Mesothelial cell of epicardium (in vitro differentiated cells): ENCODE results near the gene NEIL1. TPM values are rescaled to one million over a fixed set of nuclear protein-coding genes. Genes with fewer than 3 reads are reported as not detected.
"Not testable (repeated sequence)": the region's sequence is repeated elsewhere in the genome, so short reads cannot be mapped to it uniquely, and the experiment has no call there.

Experiments
- DNase-seq, 2 experiments: peaks; one replicate each; pipeline ENCODE4 v3.0.0; 2021; ENCODE audit warnings: low spot score in 2 of 2; ENCODE audit not compliant: unreplicated experiment in 2 of 2
- H3K27ac Mint-ChIP-seq: 2 replicates; pipeline ENCODE4 v1.8.0; 2021; ENCODE audit warnings: mixed read lengths
- H3K27me3 Mint-ChIP-seq: 2 replicates; pipeline ENCODE4 v1.8.0; 2021; ENCODE audit warnings: low read depth, mixed read lengths
- H3K36me3 Mint-ChIP-seq: 2 replicates; pipeline ENCODE4 v1.8.0; 2021; ENCODE audit warnings: mixed read lengths
- H3K4me1 Mint-ChIP-seq: 2 replicates; pipeline ENCODE4 v1.8.0; 2021; ENCODE audit warnings: mixed read lengths
- H3K4me3 Mint-ChIP-seq: 2 replicates; pipeline ENCODE4 v1.8.0; 2021; ENCODE audit warnings: mild to moderate bottlenecking, moderate library complexity, mixed read lengths
- H3K9me3 Mint-ChIP-seq: 2 replicates; pipeline ENCODE4 v1.8.0; 2021; ENCODE audit warnings: mixed read lengths
- microRNA-seq: library from miRNA; unstranded; fragments of <30 nt; microRNA quantifications from one replicate; pipeline ENCODE4 v1.2.0, GENCODE V29; 2021; ENCODE audit warnings: inconsistent platforms, mixed read lengths
- total RNA-seq: library from RNA; stranded (reverse); gene quantifications from 3 replicates; pipeline ENCODE4 v1.2.1, GENCODE V29; 2021
- TF ChIP-seq, protein P1 (sequence below): fragments of 200-600 bp; sonication (generic); IDR thresholded peaks from one replicate; pipeline ENCODE4 v1.5.0; 2021; ENCODE audit warnings: antibody characterized with exemption; ENCODE audit not compliant: unreplicated experiment

NEIL1 gene
- total RNA-seq, 1 donor from 2014 or later = 67.9 TPM

DNA sequence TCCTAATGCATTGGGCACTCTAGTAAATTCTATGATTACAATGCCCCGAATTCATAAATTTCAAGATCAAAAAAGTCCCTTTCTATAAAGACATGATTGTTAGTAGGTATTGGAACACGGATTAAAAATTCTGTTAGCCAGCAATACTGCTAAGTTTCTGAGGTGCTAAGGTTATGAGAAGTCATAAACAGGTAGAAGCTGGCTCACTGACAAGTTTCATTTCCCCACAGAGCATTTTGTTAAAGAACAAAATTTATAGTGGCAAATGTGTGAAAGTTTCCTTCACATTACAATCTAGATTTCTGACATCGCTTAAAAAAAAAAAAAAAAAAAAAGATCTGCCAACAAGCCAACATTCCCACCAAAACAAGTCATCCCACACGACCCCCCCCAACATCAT is 33.9 kb downstream of the NEIL1 start:
- Mint-ChIP-seq H3K4me1 (no peaks in the 10 kb centered on the region), H3K4me3 (no peak overlapping the region), H3K9me3 (no peaks in the 10 kb centered on the region), H3K36me3 (peaks cover 33% of the 10 kb centered on the region), H3K27ac (no peak overlapping the region), H3K27me3 (no peaks in the 10 kb centered on the region)
- TF ChIP-seq, protein P1, sequence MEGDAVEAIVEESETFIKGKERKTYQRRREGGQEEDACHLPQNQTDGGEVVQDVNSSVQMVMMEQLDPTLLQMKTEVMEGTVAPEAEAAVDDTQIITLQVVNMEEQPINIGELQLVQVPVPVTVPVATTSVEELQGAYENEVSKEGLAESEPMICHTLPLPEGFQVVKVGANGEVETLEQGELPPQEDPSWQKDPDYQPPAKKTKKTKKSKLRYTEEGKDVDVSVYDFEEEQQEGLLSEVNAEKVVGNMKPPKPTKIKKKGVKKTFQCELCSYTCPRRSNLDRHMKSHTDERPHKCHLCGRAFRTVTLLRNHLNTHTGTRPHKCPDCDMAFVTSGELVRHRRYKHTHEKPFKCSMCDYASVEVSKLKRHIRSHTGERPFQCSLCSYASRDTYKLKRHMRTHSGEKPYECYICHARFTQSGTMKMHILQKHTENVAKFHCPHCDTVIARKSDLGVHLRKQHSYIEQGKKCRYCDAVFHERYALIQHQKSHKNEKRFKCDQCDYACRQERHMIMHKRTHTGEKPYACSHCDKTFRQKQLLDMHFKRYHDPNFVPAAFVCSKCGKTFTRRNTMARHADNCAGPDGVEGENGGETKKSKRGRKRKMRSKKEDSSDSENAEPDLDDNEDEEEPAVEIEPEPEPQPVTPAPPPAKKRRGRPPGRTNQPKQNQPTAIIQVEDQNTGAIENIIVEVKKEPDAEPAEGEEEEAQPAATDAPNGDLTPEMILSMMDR = no peak
- no peak for DNase-seq

DNA sequence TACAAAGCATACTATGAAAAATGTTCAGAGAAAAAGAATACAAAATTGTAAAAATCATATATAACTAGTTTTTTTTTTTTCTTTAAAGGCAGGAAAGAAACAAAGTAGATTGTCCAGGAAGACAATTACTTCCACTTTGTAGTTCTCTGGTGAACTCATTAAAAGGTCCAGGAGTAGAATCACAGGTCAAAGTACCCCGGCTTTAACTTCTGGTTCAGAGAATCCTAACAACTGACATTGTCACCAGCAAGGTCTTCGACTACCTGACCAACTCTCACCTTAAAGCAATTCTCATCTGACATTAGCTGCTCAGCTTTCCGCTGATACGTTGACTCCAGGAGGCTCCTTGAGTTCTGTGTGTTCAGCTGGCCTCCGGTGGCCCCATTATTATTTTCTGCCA is 37.1 kb downstream of the NEIL1 start:
- not testable (repeated sequence) for H3K27me3 Mint-ChIP-seq, H3K27ac Mint-ChIP-seq
- H3K36me3 Mint-ChIP-seq = peaks cover 28% of the 10 kb centered on the region

DNA sequence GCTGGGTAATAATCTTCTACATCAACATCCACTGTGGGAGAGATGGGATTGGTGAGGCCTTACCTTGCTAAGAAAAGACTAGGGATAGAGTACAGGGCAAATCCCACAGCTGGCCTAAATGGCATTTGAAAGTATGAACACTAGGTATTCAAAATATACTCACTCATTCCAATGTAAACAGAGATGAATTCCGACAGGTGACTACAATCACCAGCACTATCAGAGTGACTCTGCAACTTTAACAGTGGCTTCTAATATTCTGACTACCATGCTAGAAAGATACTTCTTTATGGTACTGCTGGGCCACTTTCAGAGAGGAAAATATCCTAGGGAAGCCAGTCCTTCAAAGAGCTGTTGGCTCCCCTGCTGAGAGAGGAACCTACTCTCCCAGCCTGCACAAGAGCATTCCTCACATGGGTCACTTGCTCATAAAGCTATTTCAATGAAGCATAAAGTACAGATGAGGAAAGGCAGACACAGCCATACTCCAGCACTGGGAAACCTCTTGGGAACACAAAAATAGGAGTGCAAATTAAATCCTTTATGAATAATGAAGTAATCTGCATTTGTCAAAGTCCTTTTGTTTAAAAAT is 43.0 kb downstream of the NEIL1 start:
- Mint-ChIP-seq H3K4me3 (no peak overlapping the region), H3K9me3 (no peaks in the 10 kb centered on the region), H3K27ac (no peak overlapping the region), H3K36me3 (peaks cover 34% of the 10 kb centered on the region), H3K4me1 (no peaks in the 10 kb centered on the region), H3K27me3 (no peaks in the 10 kb centered on the region)
- TF ChIP-seq, protein P1 = no peak
- no peak for DNase-seq

More for the DNA sequence above, 37.1 kb downstream of the NEIL1 start:
- H3K4me3 Mint-ChIP-seq, DNase-seq, H3K9me3 Mint-ChIP-seq, H3K4me1 Mint-ChIP-seq: not testable (repeated sequence)

DNA sequence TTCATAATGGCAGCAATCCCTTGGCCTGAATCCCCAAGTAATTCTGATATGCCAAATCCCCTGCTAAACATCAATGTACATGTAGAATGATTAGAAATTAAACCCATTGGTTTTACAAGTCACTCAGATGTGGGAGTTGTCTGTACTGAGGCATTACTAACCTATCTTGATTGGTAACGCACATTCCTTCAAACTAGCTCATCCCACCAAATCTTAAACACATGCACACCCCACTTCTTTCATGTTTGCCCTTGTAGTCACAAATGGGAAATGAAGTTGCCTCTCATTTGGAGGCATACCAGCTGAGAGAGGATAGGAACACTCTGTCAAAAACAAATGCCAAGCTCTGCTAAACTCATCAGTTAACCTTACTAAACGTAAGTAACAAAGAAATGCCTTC is 50.7 kb downstream of the NEIL1 start:
- no peaks in the 10 kb centered on the region for H3K9me3 Mint-ChIP-seq
- no peak overlapping the region for H3K4me3 Mint-ChIP-seq
- peaks cover 35% of the 10 kb centered on the region for H3K36me3 Mint-ChIP-seq
- no peak for DNase-seq
- H3K4me1 Mint-ChIP-seq = no peaks in the 10 kb centered on the region
- no peaks in the 10 kb centered on the region for H3K27me3 Mint-ChIP-seq
- TF ChIP-seq, protein P1 = no peak
- no peak overlapping the region for H3K27ac Mint-ChIP-seq

DNA sequence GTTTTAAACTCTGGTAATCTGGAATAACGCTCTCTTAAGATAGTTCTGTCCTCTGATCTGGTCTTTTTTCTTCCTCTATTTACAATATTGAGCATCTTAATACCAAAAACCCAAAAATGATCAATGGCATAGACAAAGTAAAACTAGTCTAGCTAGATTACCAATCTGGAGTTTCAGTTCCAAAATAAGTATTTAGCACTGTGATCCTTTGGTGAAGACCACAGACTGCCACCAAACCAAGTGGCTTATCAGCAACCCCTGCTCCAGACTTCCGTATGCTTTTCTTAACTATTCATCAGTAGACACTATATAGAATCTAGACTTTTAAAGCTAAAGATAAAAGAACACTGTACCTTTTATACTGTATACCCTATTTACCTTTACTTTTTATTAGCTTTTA is 57.1 kb downstream of the NEIL1 start:
- H3K27me3 Mint-ChIP-seq = no peaks in the 10 kb centered on the region

More for the DNA sequence above, 57.1 kb downstream of the NEIL1 start:
- Mint-ChIP-seq H3K36me3 (peaks cover 48% of the 10 kb centered on the region), H3K27ac (no peak overlapping the region), H3K9me3 (no peaks in the 10 kb centered on the region), H3K4me3 (no peak overlapping the region), H3K4me1 (no peaks in the 10 kb centered on the region)
- no peak for DNase-seq
- TF ChIP-seq, protein P1 = no peak

Small RNA genes within 50 kb of the gene (microRNA-seq; reads per million reads assigned to microRNA genes)
- not detected for gene MIR631

Other genes starting within 250 kb of the NEIL1 start
- 62.0 to 66.6 TPM (median 62.2 TPM) in 3 replicates for gene C15orf39, start 145.2 kb upstream of the NEIL1 start, total RNA-seq
- gene GOLGA6C, start 88.7 kb upstream of the NEIL1 start, total RNA-seq = 0.20 TPM in 1 of 3 replicates, not detected in the others
- 0.16 to 0.18 TPM in 2 of 3 replicates, not detected in the other for gene GOLGA6D, start 64.2 kb upstream of the NEIL1 start, total RNA-seq
- 64.1 to 70.5 TPM (median 69.1 TPM) in 3 replicates for gene COMMD4, start 11.0 kb upstream of the NEIL1 start, total RNA-seq
- 243 to 264 TPM (median 251 TPM) in 3 replicates for gene MAN2C1, start 21.6 kb downstream of the NEIL1 start, total RNA-seq
- gene SIN3A, start 104.7 kb downstream of the NEIL1 start, total RNA-seq = 86.6 to 91.5 TPM (median 87.4 TPM) in 3 replicates
- gene PTPN9, start 232.3 kb downstream of the NEIL1 start, total RNA-seq = 32.1 to 36.2 TPM (median 32.1 TPM) in 3 replicates